Dedifferentiated amniotic fluid mesenchymal stem cell (primary cell): ENCODE measurements around the gene DTX4.

Experiments used
- DNase-seq: peaks from one replicate; pipeline ENCODE4 v3.0.0-alpha.2; 2016; ENCODE audit errors: extremely low spot score

The DTX4 gene

DNA sequence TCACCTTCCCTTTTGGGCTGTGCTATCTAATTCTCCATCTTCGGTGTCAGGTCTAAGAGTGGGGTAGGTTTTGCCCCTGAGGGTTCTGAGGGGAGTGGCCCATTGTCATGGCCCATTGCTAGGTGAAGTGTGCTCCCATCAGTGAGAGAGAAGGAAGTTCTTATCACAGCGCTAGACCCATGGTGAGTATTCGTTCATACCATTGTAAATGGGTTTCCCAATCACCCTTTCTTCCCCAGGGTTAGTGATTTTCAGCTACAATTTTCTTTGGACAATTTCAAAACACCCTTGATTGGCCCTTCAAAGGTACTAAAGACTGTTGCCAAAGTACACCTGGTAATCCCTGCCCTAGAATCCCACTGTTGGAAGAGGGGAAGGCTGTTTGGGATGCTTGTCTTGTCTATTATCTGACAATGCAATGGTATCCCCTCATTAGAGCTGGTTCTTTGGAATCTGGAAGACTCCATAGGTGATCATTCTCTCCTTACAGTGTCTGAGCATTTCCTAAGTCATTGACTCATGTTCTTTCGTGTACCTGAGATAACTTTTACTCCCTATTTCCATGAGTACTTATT is 20.6 kb downstream of the DTX4 start:
- DNase-seq = no peak

- DNase-seq = no peak
Measured at GRCh38 chr11:59193587-59194130, 21.7 kb downstream of the DTX4 start.

- DNase-seq = no peak
Measured at GRCh38 chr11:59195586-59195985, 23.7 kb downstream of the DTX4 start.

- DNase-seq = no peak
Measured at GRCh38 chr11:59196777-59197176, 24.8 kb downstream of the DTX4 start.

- peak; percentile 67 for DNase-seq
Measured at GRCh38 chr11:59197991-59198390, 26.1 kb downstream of the DTX4 start.

DNA sequence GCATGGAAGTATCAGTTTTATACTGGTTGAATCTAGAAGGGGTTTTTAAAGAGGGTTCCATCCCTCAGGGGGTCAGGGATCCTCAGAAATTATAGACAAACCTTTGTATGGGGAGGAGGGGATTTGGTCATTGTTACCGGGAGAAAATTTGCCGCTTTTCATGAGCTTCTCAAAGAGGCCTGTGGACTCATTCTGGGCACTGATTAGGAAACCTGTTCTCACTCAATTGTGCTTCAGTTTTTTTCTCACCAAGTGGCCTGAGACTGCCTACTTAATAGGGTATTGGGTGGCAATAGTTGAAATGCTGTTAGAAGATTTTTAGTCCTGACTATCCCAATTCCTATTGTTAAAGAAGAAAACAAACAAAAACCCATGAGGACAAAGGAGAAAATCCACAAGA is 26.8 kb downstream of the DTX4 start:
- DNase-seq = no peak

GRCh38 chr11:59199546-59200422 is 27.9 kb downstream of the DTX4 start:
- DNase-seq = no peak

DNA sequence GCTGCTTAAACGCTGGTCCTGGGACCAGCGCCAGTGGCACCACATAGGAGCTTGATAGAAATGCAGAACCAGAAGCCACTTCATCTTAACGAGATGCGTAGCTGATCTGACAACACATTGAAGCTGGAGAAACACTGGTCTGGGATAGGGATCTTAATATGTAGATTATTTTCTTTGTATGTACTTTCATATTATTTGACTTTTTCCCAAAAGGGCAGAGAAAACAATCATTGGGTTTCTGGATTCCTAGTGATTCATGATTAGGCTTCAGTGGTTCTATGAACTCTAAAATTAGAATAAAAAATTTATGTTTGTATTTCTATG is 28.5 kb downstream of the DTX4 start:
- no peak for DNase-seq

DNA sequence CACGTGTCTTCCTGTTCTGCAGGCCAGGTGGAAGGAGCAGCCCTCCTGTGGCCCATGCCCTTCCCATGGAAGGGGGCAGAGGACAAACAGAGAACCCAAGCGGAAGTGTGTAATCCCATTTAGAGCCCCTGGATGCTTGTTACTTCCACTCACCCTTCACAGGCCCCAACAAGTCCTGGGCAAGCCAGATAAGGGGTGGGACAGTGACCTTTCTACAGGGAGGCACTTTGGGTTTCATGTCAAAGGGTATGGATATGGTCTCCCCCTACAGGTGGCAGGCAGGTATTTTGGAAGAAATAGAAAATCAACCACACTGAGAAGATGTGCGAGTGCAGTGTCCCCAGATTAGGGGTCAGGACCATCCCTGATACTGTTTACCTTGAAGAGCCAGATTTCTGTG is 29.4 kb downstream of the DTX4 start:
- DNase-seq = no peak

DNA sequence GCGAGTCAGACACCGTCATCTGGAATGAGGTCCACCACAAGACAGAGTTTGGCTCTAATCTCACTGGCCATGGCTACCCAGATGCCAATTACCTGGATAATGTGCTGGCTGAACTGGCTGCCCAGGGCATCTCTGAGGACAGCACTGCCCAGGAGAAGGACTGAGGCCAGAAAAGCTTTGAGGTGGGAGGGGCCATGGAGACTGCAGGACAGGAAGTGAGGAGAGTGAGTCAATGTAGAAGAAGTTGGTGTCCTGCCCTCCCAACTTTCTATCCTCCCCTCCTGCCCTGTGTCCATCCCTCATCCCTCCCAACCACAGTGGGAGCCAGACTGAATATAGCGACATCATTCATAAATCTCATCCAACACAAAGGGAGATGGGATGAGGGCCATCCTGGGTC is 32.8 kb downstream of the DTX4 start:
- no peak for DNase-seq

DNA sequence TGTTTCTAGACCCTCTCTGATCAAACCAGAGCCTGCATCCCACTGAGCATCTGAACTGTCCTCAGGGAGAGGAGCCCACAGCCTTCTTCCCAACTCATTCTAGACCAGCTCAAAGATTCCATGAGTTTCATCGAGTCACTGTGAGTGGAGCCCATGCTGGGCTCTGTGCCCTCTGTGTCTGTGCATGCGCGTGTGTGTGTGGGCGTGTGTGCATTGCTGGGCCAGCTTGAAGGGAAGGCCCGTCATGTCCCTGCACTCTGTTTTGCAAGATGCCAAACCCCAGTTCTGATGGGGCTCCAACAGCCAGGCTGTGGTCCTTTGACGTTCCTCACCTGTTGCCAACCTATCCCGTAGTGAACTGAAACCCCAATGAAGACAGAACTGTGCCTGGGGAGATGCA is 33.7 kb downstream of the DTX4 start:
- DNase-seq = no peak

DNA sequence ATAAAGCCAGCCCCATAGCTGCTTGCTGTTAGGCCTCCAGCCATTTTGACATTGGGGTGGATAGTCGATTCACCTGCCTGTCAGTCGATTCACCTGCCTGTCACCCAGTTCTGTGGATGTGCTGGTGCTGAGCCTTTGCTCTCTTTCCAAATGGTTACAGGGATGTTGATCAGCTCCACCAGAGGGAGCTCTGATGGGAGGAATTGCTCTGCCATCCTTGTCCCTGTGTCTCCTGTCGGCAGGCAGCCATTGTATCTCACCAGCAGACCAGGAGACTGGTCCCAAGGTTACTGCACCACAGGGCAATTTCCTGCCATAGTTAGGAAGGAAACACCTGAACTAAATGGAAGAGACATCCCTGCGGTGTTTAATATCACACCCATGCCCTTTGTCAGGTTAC is 34.7 kb downstream of the DTX4 start:
- DNase-seq = no peak

- peak; percentile 55 for DNase-seq
Measured at GRCh38 chr11:59207988-59208451, 36.1 kb downstream of the DTX4 start.

- DNase-seq = no peak
Measured at GRCh38 chr11:59208956-59209355, 37.0 kb downstream of the DTX4 start.

GRCh38 chr11:59212222-59212621 is 40.3 kb downstream of the DTX4 start:
- no peak for DNase-seq

DNA sequence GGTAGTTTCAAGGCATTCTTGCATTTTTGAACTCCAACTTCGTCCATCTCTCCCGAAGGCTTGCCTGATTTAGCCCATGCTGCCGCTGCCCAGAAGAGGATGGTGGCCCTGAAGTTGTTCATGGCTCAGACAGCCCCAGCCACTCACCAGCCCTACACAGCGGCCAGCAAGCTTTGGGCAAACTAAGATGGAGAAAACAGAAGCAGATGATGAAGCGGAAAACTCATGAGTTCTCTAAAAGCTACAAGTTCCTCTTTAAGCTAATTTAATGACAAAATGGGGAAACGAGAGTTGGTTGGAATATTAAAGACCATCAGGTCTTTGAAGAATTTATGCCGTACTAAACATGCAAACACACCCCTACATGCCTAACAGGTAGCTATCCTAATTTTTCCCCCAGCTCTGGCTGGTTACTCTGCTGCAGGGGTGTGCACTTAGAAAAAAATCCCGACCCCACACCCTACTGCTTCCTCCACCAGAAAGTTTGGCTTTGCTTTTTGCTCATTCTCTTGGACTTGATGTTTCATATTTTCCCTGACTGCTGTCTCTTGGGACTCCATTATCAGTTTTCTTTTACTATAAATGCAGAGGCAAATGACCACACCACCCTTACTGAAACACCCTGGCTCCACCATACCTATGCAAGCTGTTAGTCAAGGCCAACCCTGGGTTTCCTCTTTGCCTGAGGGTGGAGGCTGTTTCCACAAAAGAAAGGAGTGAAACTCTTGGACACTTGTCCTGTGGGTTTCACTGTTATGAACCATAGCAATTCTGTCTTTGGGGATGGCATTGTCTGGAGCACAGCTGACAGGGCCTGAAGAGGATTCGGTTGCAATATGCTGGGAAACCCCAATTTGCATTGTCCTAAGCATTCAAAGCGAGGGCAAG is 41.1 kb downstream of the DTX4 start, which contains the start of gene MPEG1:
Gene MPEG1, minus strand, starts transcription at position 184 of the 888 bp plus-strand sequence. Its CDS starts 62 bp downstream, at position 122.
- no peak for DNase-seq

- no peak for DNase-seq
Measured at GRCh38 chr11:59214141-59214893, 42.4 kb downstream of the DTX4 start.

GRCh38 chr11:59216641-59217564 is 45.0 kb downstream of the DTX4 start:
- DNase-seq = no peak

DNA sequence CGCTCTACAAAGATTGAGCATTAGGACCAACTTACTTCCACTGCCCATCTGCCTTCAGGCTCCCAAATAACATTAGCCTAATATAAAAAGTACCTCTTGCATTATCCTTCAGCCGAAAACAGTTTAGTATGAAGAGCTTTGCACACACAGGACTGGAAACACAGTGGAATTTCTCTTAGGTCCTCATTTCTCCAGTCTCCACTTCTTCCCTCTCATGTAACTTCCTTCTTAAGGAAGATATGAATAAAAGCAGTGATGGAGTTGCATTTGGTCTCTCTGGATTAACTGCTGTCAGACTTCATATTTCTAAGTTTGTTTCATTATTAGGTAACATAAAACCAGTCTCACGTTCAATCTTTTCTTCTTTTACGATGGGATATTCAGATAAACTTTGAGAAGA is 46.4 kb downstream of the DTX4 start:
- DNase-seq = no peak

DNA sequence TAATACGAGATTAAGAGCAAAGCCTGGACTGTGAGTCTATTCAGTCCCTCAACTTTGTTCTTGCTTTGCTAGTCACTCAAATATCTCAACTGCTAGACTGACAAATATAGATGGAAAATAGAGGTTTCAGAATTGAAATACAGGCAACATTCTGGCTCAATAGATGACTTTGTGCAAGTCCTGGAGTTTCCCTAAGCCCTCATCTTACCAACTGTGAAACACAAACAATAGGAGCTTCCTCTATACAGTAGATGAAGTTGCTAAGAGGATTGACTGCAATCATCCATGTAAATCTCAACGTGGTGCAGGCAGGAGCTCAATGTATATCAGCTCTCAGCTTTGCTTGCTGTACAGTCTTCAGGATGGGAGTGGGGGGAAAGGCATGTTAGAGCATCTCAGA is 47.0 kb downstream of the DTX4 start:
- DNase-seq = no peak
